Cerebellar cortex (tissue), 1 donor: Measurements from ENCODE around the gene RPS15.
A peak's percentile ranks its signal among the peaks of the same experiment; 100 is the strongest.
"Not testable (repeated sequence)": the region's sequence is repeated elsewhere in the genome, so short reads cannot be mapped to it uniquely, and the experiment has no call there.

Experiments used
- DNase-seq: peaks from one replicate; pipeline ENCODE4 v3.0.0-alpha.2; 2015; ENCODE audit warnings: low spot score

The RPS15 gene

GRCh38 chr19:1402411-1403070, 35.7 kb upstream of the RPS15 start:
- no peak for DNase-seq

GRCh38 chr19:1406774-1407527, 31.2 kb upstream of the RPS15 start:
- DNase-seq: peak; percentile 96

GRCh38 chr19:1407528-1408299, 30.5 kb upstream of the RPS15 start, which contains the start of gene DAZAP1:
TSS of gene DAZAP1 (plus strand) at chr19:1407586. CDS start at chr19:1407774, 188 bp downstream.
- no peak for DNase-seq

GRCh38 chr19:1408300-1409203, 29.6 kb upstream of the RPS15 start:
- DNase-seq: no peak

- DNase-seq: no peak
These were observed 28.8 kb upstream of the RPS15 start for GRCh38 chr19:1409204-1410005.

GRCh38 chr19:1410136-1410786, 27.9 kb upstream of the RPS15 start:
- DNase-seq: no peak

- DNase-seq: no peak
These were observed 27.4 kb upstream of the RPS15 start for GRCh38 chr19:1410789-1411188.

GRCh38 chr19:1411255-1412191, 26.7 kb upstream of the RPS15 start:
- DNase-seq: peak; percentile 82

- DNase-seq: no peak
These were observed 25.8 kb upstream of the RPS15 start for GRCh38 chr19:1412323-1412923.

GRCh38 chr19:1412995-1413800, 25.0 kb upstream of the RPS15 start:
- DNase-seq: no peak

GRCh38 chr19:1416014-1416841, 22.0 kb upstream of the RPS15 start:
- no peak for DNase-seq

GRCh38 chr19:1417145-1417544, 21.1 kb upstream of the RPS15 start:
- DNase-seq: no peak

GRCh38 chr19:1417681-1418495, 20.3 kb upstream of the RPS15 start:
- no peak for DNase-seq

GRCh38 chr19:1418496-1418775, 19.8 kb upstream of the RPS15 start:
- DNase-seq: no peak

GRCh38 chr19:1418951-1419738, 19.1 kb upstream of the RPS15 start:
- no peak for DNase-seq

- not testable (repeated sequence) for DNase-seq
These were observed 18.1 kb upstream of the RPS15 start for GRCh38 chr19:1420085-1420484.
